ENCODE data around the gene CAPN3.

Gene CAPN3

DNA sequence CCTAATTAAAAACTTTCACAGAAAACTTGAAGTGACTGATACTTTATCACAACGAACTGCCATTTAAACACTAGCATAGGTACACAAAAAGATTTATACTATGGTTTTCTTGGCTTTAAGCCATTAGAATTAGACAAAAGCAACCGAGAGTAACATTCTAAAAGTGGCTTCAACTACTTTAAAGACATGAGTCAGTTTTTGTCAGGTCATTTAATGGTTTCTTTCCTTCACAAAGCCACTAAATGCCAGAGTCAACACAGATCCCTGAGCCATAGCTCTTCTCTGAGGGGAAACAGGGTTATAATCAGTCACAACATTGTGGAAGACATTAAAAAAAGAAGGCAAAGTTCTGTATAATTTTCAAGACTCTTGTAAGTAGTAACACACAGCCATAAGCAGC lies 54.6 kb downstream of the CAPN3 start:
- H3K27ac ChIP-seq (ENCODE audit: extremely low read depth, low read depth, low read length), result no peak overlapping the region
- 0 out of 2 replicates have a peak, but pooled peaks cover 3% of the 10 kb centered on the region for H3K4me1 ChIP-seq (ENCODE audit: control insufficient read depth, insufficient read depth, low read length)
- POLR2A ChIA-PET, result no interaction called here
- H3K9me3 ChIP-seq (ENCODE audit: control insufficient read depth, insufficient read depth, low read depth, low read length), result no peaks in the 10 kb centered on the region
- CTCF ChIA-PET, result no interaction called here
- H3K36me3 ChIP-seq (ENCODE audit: control insufficient read depth in 2 of 2, insufficient read depth in 1 of 2, low read length in 2 of 2), result peaks cover 3 to 57% of the 10 kb centered on the region in 2 experiments
- no peak overlapping the region for H3K4me3 ChIP-seq (ENCODE audit: low read depth, low read length)
- TF ChIP-seq FEZF1 (tag by site-specific recombination; IDR thresholded peaks at IDR 0.05), result peak; percentile 49; the same call in 1 of the 2 replicates
- TF ChIP-seq, protein P1, sequence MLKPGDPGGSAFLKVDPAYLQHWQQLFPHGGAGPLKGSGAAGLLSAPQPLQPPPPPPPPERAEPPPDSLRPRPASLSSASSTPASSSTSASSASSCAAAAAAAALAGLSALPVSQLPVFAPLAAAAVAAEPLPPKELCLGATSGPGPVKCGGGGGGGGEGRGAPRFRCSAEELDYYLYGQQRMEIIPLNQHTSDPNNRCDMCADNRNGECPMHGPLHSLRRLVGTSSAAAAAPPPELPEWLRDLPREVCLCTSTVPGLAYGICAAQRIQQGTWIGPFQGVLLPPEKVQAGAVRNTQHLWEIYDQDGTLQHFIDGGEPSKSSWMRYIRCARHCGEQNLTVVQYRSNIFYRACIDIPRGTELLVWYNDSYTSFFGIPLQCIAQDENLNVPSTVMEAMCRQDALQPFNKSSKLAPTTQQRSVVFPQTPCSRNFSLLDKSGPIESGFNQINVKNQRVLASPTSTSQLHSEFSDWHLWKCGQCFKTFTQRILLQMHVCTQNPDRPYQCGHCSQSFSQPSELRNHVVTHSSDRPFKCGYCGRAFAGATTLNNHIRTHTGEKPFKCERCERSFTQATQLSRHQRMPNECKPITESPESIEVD (tag by site-specific recombination; IDR thresholded peaks at IDR 0.05), result peak; percentile 78
- no peak for TF ChIP-seq ZNF660 (tag by site-specific recombination; IDR thresholded peaks at IDR 0.05)

DNA sequence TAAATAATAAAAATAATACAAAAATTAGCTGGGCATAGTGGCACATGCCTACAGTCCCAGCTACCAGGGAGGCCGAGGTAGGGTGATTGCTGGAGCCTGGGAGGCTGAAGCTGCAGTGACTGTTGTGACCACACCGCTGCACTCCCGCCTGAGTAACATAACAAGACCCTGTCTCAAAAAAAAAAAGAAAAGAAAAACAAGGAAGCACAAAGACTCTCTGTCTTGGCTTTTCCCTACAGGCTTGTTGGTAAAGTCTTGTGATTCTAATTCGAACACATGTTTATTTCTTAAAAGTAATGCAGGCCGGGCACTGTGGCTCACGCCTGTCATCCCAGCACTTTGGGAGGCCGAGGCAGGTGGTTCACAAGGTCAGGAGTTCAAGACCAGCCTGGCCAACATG lies 60.1 kb downstream of the CAPN3 start:
- H3K36me3 ChIP-seq (ENCODE audit: control insufficient read depth in 2 of 2, insufficient read depth in 1 of 2, low read length in 2 of 2), result peaks cover 10 to 70% of the 10 kb centered on the region in 2 experiments
- POLR2A ChIA-PET, result no interaction called here
- TF ChIP-seq, protein P2, sequence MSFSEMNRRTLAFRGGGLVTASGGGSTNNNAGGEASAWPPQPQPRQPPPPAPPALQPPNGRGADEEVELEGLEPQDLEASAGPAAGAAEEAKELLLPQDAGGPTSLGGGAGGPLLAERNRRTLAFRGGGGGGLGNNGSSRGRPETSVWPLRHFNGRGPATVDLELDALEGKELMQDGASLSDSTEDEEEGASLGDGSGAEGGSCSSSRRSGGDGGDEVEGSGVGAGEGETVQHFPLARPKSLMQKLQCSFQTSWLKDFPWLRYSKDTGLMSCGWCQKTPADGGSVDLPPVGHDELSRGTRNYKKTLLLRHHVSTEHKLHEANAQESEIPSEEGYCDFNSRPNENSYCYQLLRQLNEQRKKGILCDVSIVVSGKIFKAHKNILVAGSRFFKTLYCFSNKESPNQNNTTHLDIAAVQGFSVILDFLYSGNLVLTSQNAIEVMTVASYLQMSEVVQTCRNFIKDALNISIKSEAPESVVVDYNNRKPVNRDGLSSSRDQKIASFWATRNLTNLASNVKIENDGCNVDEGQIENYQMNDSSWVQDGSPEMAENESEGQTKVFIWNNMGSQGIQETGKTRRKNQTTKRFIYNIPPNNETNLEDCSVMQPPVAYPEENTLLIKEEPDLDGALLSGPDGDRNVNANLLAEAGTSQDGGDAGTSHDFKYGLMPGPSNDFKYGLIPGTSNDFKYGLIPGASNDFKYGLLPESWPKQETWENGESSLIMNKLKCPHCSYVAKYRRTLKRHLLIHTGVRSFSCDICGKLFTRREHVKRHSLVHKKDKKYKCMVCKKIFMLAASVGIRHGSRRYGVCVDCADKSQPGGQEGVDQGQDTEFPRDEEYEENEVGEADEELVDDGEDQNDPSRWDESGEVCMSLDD (tag by site-specific recombination; IDR thresholded peaks at IDR 0.05), result no peak
- TF ChIP-seq ZNF558 (tag by site-specific recombination; IDR thresholded peaks at IDR 0.05) (no peak), KLF9 (tag by site-specific recombination; IDR thresholded peaks at IDR 0.05; ENCODE audit: low read depth) (no peak), ZNF664 (tag by site-specific recombination; IDR thresholded peaks at IDR 0.05) (no peak), ZNF544 (tag by site-specific recombination; IDR thresholded peaks at IDR 0.05) (no peak), ZNF16 (tag by site-specific recombination; IDR thresholded peaks at IDR 0.05; ENCODE audit: low read depth) (no peak), ZNF530 (tag by site-specific recombination; IDR thresholded peaks at IDR 0.05; ENCODE audit: low read depth) (no peak), ZBTB7A (tag by site-specific recombination; IDR thresholded peaks at IDR 0.05; ENCODE audit: low read depth) (no peak), SALL2 (tag by site-specific recombination; IDR thresholded peaks at IDR 0.05; ENCODE audit: borderline replicate concordance) (no peak), KLF8 (tag by site-specific recombination; IDR thresholded peaks at IDR 0.05) (no peak), ZNF610 (tag by site-specific recombination; IDR thresholded peaks at IDR 0.05; ENCODE audit: borderline replicate concordance) (no peak), REPIN1 (tag by site-specific recombination; IDR thresholded peaks at IDR 0.05; ENCODE audit: low read depth) (no peak), ZNF248 (tag by site-specific recombination; IDR thresholded peaks at IDR 0.05) (no peak)
- TF ChIP-seq, protein P3, sequence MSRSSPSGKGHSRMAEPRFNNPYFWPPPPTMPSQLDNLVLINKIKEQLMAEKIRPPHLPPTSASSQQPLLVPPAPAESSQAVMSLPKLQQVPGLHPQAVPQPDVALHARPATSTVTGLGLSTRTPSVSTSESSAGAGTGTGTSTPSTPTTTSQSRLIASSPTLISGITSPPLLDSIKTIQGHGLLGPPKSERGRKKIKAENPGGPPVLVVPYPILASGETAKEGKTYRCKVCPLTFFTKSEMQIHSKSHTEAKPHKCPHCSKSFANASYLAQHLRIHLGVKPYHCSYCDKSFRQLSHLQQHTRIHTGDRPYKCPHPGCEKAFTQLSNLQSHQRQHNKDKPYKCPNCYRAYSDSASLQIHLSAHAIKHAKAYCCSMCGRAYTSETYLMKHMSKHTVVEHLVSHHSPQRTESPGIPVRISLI (tag by site-specific recombination; IDR thresholded peaks at IDR 0.05), result no peak
- TF ChIP-seq, protein P4, sequence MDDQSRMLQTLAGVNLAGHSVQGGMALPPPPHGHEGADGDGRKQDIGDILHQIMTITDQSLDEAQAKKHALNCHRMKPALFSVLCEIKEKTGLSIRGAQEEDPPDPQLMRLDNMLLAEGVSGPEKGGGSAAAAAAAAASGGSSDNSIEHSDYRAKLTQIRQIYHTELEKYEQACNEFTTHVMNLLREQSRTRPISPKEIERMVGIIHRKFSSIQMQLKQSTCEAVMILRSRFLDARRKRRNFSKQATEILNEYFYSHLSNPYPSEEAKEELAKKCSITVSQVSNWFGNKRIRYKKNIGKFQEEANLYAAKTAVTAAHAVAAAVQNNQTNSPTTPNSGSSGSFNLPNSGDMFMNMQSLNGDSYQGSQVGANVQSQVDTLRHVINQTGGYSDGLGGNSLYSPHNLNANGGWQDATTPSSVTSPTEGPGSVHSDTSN (CRISPR knock-in tag; IDR thresholded peaks at IDR 0.05), result no peak
- TF ChIP-seq, protein P5, sequence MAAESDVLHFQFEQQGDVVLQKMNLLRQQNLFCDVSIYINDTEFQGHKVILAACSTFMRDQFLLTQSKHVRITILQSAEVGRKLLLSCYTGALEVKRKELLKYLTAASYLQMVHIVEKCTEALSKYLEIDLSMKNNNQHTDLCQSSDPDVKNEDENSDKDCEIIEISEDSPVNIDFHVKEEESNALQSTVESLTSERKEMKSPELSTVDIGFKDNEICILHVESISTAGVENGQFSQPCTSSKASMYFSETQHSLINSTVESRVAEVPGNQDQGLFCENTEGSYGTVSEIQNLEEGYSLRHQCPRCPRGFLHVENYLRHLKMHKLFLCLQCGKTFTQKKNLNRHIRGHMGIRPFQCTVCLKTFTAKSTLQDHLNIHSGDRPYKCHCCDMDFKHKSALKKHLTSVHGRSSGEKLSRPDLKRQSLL (tag by site-specific recombination; IDR thresholded peaks at IDR 0.05), result no peak

More for the DNA sequence above, 60.1 kb downstream of the CAPN3 start:
- Histone ChIP-seq H3K9me3 (ENCODE audit: control insufficient read depth, insufficient read depth, low read depth, low read length) (no peaks in the 10 kb centered on the region), H3K4me1 (ENCODE audit: control insufficient read depth, insufficient read depth, low read length) (0 out of 2 replicates have a peak, but pooled peaks cover 2% of the 10 kb centered on the region), H3K4me3 (ENCODE audit: low read depth, low read length) (no peak overlapping the region), H3K27ac (ENCODE audit: extremely low read depth, low read depth, low read length) (no peak overlapping the region)
- CTCF ChIA-PET, result no interaction called here

Data from HEK293 (cell line).